IMR-90 (cell line): ENCODE measurements around the gene ITCH. TPM values are rescaled to one million over a fixed set of nuclear protein-coding genes. Genes with fewer than 3 reads are reported as not detected.
A peak's percentile ranks its signal among the peaks of the same experiment; 100 is the strongest.

Experiments
- ATAC-seq: fragments of 200-7000 bp; cut with Tn5 transposase; 2 replicates; pipeline ENCODE4 v1.9.1; 2020; ENCODE audit warnings: low read depth, mild to moderate bottlenecking, moderate library complexity
- BruUV-seq: library from RNA; stranded (reverse); fragments of 400-500 nt; replicated peaks from 2 replicates; lab custom pipeline; 2021; lab: Mats Ljungman, UMichigan
- CTCF ChIA-PET: fragments of 300-600 bp; formaldehyde crosslinking; extraction: SDS; loops from one replicate; lab custom pipeline; 2021; ENCODE audit warnings: antibody characterized with exemption; lab: Yijun Ruan, JAX
- POLR2A ChIA-PET: fragments of 300-600 bp; sonication (Branson Sonifier 250); formaldehyde crosslinking; loops from one replicate; lab custom pipeline; 2022; ENCODE audit warnings: antibody characterized with exemption; ENCODE audit not compliant: unreplicated experiment; lab: Charles Lee
- DNase-seq: peaks from one replicate; pipeline ENCODE4 v3.0.0; 2013
- H2AFZ ChIP-seq: replicated peaks from 2 replicates; pipeline ENCODE3; 2013; ENCODE audit warnings: low read length, mild to moderate bottlenecking; ENCODE audit not compliant: poor library complexity
- H2AK5ac ChIP-seq: 2 replicates; pipeline ENCODE4 v1.6.1; 2013; ENCODE audit warnings: low read depth, low read length, inconsistent platforms
- H2AK9ac ChIP-seq: replicated peaks from 2 replicates; pipeline ENCODE3; 2013; ENCODE audit warnings: mild to moderate bottlenecking, low read depth, low read length, moderate library complexity; ENCODE audit not compliant: poor library complexity
- H2BK120ac ChIP-seq: 2 replicates; pipeline ENCODE4 v1.6.1; 2013; ENCODE audit warnings: low read depth, low read length, inconsistent platforms
- H2BK15ac ChIP-seq: 3 replicates; pipeline ENCODE4 v1.6.1; 2013; ENCODE audit warnings: low read depth, low read length, inconsistent platforms
- H2BK20ac ChIP-seq: 2 replicates; pipeline ENCODE4 v1.6.1; 2013; ENCODE audit warnings: low read depth, mild to moderate bottlenecking, inconsistent platforms, low read length, moderate library complexity
- H2BK5ac ChIP-seq: 2 replicates; pipeline ENCODE4 v1.6.1; 2013; ENCODE audit warnings: mild to moderate bottlenecking, low read depth, low read length, inconsistent platforms; ENCODE audit not compliant: poor library complexity, severe bottlenecking
- H3K14ac ChIP-seq: replicated peaks from 2 replicates; pipeline ENCODE4 v1.6.1; 2013; ENCODE audit warnings: low read depth, low read length, inconsistent platforms
- H3K18ac ChIP-seq: 2 replicates; pipeline ENCODE4 v1.6.1; 2013; ENCODE audit warnings: low read depth, low read length, control low read depth
- H3K23ac ChIP-seq: 2 replicates; pipeline ENCODE4 v1.6.1; 2013; ENCODE audit warnings: low read depth, low read length, inconsistent platforms
- H3K27ac ChIP-seq: 2 replicates; pipeline ENCODE4 v1.5.1; 2013; ENCODE audit warnings: mild to moderate bottlenecking, control low read depth, low read length; ENCODE audit not compliant: insufficient read depth
- H3K27me3 ChIP-seq: 2 replicates; pipeline ENCODE4 v1.6.1; 2013; ENCODE audit warnings: low read length; ENCODE audit not compliant: control insufficient read depth, insufficient read depth
- H3K36me3 ChIP-seq: 2 replicates; pipeline ENCODE4 v1.6.1; 2013; ENCODE audit warnings: low read length, mixed read lengths; ENCODE audit not compliant: control insufficient read depth, insufficient read depth
- H3K4ac ChIP-seq: 2 replicates; pipeline ENCODE4 v1.6.1; 2013; ENCODE audit warnings: low read depth, low read length, inconsistent platforms
- H3K4me1 ChIP-seq: 2 replicates; pipeline ENCODE4 v1.6.1; 2013; ENCODE audit warnings: low read length, mixed read lengths; ENCODE audit not compliant: control insufficient read depth, insufficient read depth
- H3K4me2 ChIP-seq: 2 replicates; pipeline ENCODE4 v1.6.1; 2013; ENCODE audit warnings: low read depth, mild to moderate bottlenecking, control low read depth, low read length, moderate library complexity
- H3K4me3 ChIP-seq: 2 replicates; pipeline ENCODE4 v1.5.1; 2013; ENCODE audit warnings: low read depth, mild to moderate bottlenecking, control low read depth, low read length, moderate library complexity; ENCODE audit not compliant: insufficient read depth
- H3K56ac ChIP-seq: 2 replicates; pipeline ENCODE4 v1.6.1; 2013; ENCODE audit warnings: low read length, inconsistent platforms; ENCODE audit not compliant: insufficient read depth; ENCODE audit errors: extremely low read depth
- H3K79me1 ChIP-seq, 2 experiments: 2 replicates each; pipeline ENCODE4 v1.6.1; 2013; ENCODE audit warnings: low read length in 2 of 2, inconsistent platforms in 1 of 2, low read depth in 1 of 2
- H3K9ac ChIP-seq: 2 replicates; pipeline ENCODE4 v1.6.1; 2013; ENCODE audit warnings: low read depth, low read length, control low read depth
- H3K9me1 ChIP-seq: 2 replicates; pipeline ENCODE4 v1.6.1; 2013; ENCODE audit warnings: low read length, inconsistent platforms; ENCODE audit not compliant: insufficient read depth
- H3K9me3 ChIP-seq: 2 replicates; pipeline ENCODE4 v1.6.1; 2013; ENCODE audit warnings: low read length; ENCODE audit not compliant: control insufficient read depth, insufficient read depth
- H4K20me1 ChIP-seq: 2 replicates; pipeline ENCODE4 v1.6.1; 2013; ENCODE audit warnings: low read length, inconsistent platforms; ENCODE audit not compliant: insufficient read depth
- H4K5ac ChIP-seq: 2 replicates; pipeline ENCODE4 v1.6.1; 2013; ENCODE audit warnings: mild to moderate bottlenecking, low read depth, low read length, control low read depth
- H4K8ac ChIP-seq, 2 experiments: 2 replicates each; pipeline ENCODE4 v1.6.1; 2013; ENCODE audit warnings: low read depth in 2 of 2, low read length in 2 of 2, control low read depth in 1 of 2, inconsistent platforms in 1 of 2
- H4K91ac ChIP-seq: 2 replicates; pipeline ENCODE4 v1.6.1; 2013; ENCODE audit warnings: low read depth, low read length, inconsistent platforms; ENCODE audit not compliant: insufficient read depth
- BHLHE40 ChIP-seq: fragments of 150-350 bp; IDR thresholded peaks from 2 replicates; pipeline ENCODE4 v1.6.1; 2016; ENCODE audit warnings: mild to moderate bottlenecking, low read depth, low read length
- CEBPB ChIP-seq: IDR thresholded peaks from 2 replicates; pipeline ENCODE4 v1.6.1; 2012; ENCODE audit warnings: low read depth, low read length, improper control_type of control experiment
- CTCF ChIP-seq: conservative IDR thresholded peaks from 2 replicates; pipeline ENCODE4 v1.5.1; 2012; ENCODE audit warnings: mild to moderate bottlenecking, low read depth, low read length, improper control_type of control experiment
- FOS ChIP-seq: fragments of 150-350 bp; IDR thresholded peaks from 2 replicates; pipeline ENCODE4 v1.6.1; 2016; ENCODE audit warnings: low read depth, low read length
- MAFK ChIP-seq: IDR thresholded peaks from 2 replicates; pipeline ENCODE4 v1.6.1; 2012; ENCODE audit warnings: low read depth, low read length, improper control_type of control experiment
- MAZ ChIP-seq: IDR thresholded peaks from 2 replicates; pipeline ENCODE4 v1.6.1; 2012; ENCODE audit warnings: low read depth, mild to moderate bottlenecking, low read length, improper control_type of control experiment, moderate library complexity, borderline replicate concordance
- MXI1 ChIP-seq: IDR thresholded peaks from 2 replicates; pipeline ENCODE4 v1.6.1; 2012; ENCODE audit warnings: low read depth, mild to moderate bottlenecking, low read length, moderate library complexity, borderline replicate concordance
- NFE2L2 ChIP-seq: fragments of 150-350 bp; IDR thresholded peaks from 2 replicates; pipeline ENCODE4 v1.6.1; 2016; ENCODE audit warnings: low read depth, mild to moderate bottlenecking, low read length
- POLR2A ChIP-seq: IDR thresholded peaks from 2 replicates; pipeline ENCODE4 v1.6.1; 2012; ENCODE audit warnings: mild to moderate bottlenecking, low read depth, low read length
- RAD21 ChIP-seq: IDR thresholded peaks from 2 replicates; pipeline ENCODE4 v1.6.1; 2012; ENCODE audit warnings: low read length, improper control_type of control experiment
- RCOR1 ChIP-seq: IDR thresholded peaks from 2 replicates; pipeline ENCODE4 v1.6.1; 2012; ENCODE audit warnings: mild to moderate bottlenecking, low read length, improper control_type of control experiment; ENCODE audit not compliant: insufficient replicate concordance
- RFX5 ChIP-seq: IDR thresholded peaks from 2 replicates; pipeline ENCODE4 v1.8.0; 2012; ENCODE audit warnings: low read depth, mild to moderate bottlenecking, low read length, moderate library complexity
- SMC3 ChIP-seq: fragments of 150-350 bp; IDR thresholded peaks from 2 replicates; pipeline ENCODE4 v1.6.1; 2016; ENCODE audit warnings: low read depth, mild to moderate bottlenecking, antibody characterized with exemption, low read length, moderate library complexity
- whole genome bisulfite sequencing, 2 experiments: methylation state at CpG; one replicate each; pipeline versions ENCODE4 v1.1.5 to v1.1.7; 2013; ENCODE audit warnings: missing lambda C conversion rate in 2 of 2; ENCODE audit not compliant: insufficient read length in 1 of 2; ENCODE audit errors: extremely low coverage in 2 of 2; 5-methylcytosine and 5-hydroxymethylcytosine counted together
- dilution Hi-C: fragments of 300-500 bp; cut with HindIII; formaldehyde crosslinking; loops from one replicate; pipeline ENCODE4 v1.14.3; 2018; ENCODE audit warnings: low sequenced_read_pairs; ENCODE audit not compliant: unreplicated experiment
- in situ Hi-C: fragments of 300-500 bp; cut with MboI; formaldehyde crosslinking; loops from 3 replicates; pipeline ENCODE4 v1.14.3; 2019; ENCODE audit warnings: low sequenced_read_pairs, inconsistent platforms, mixed read lengths
- intact Hi-C: fragments of 100-400 bp; cut with micrococcal nuclease; formaldehyde crosslinking; loops from 2 replicates; pipeline ENCODE4 v1.10.0; 2022
- polyA plus RNA-seq, 3 experiments: library from polyadenylated mRNA; depleted of rRNA; stranded (reverse); fragments of >200 nt; gene quantifications; 2 replicates each; pipeline ENCODE4 v1.2.3, GENCODE V29; 2012; ENCODE audit warnings: low replicate concordance in 1 of 3
- total RNA-seq: library from RNA; depleted of rRNA; stranded (reverse); fragments of >200 nt; gene quantifications from 2 replicates; pipeline ENCODE4 v1.2.3, GENCODE V29; 2012
- TF ChIP-seq, protein P1 (sequence below): fragments of 150-350 bp; IDR thresholded peaks from 2 replicates; pipeline ENCODE4 v1.6.1; 2016; ENCODE audit warnings: low read depth, mild to moderate bottlenecking, low read length, moderate library complexity, borderline replicate concordance

Gene ITCH
- total and polyA plus RNA-seq, 2 of the 4 experiments (the other 2 are of a cell fraction), result 12.7 to 94.6 TPM

GRCh38 chr20:34363465-34364222 is 571 bp downstream of the ITCH start (continued):
- no peak for TF ChIP-seq MXI1

- Histone ChIP-seq H2AK9ac (peak overlapping the region; percentile 99), H2BK5ac (peak overlapping the region; percentile 88), H3K4me1 (peaks cover 8% of the 10 kb centered on the region; the same call in 1 of the 2 replicates), H2BK120ac (peak overlapping the region; percentile 54; the same call in 1 of the 2 replicates), H3K4ac (peak overlapping the region; percentile 88), H4K8ac (peak overlapping the region; percentile 91 to 96; a peak in 3 of 4 replicates), H3K18ac (peak overlapping the region; percentile 75; the same call in 1 of the 2 replicates), H3K79me1 (peaks cover 6 to 52% of the 10 kb centered on the region in 2 experiments), H3K36me3 (peaks cover 2% of the 10 kb centered on the region; the same call in 1 of the 2 replicates), H2AK5ac (peak overlapping the region; percentile 68), H2BK20ac (no peak overlapping the region), H3K9me1 (peaks cover 9% of the 10 kb centered on the region), H3K9me3 (no peaks in the 10 kb centered on the region), H4K91ac (peak overlapping the region; percentile 38), H3K14ac (peak overlapping the region; percentile 98), H4K5ac (peak overlapping the region; percentile 76; the same call in 1 of the 2 replicates), H3K4me2 (peak overlapping the region; percentile 91), H3K27me3 (no peaks in the 10 kb centered on the region), H3K56ac (peak overlapping the region; percentile 94), H4K20me1 (peaks cover 59% of the 10 kb centered on the region), H2AFZ (no peak overlapping the region), H3K27ac (peak overlapping the region; percentile 100), H3K4me3 (peak overlapping the region; percentile 97), H2BK15ac (no peak overlapping the region), H3K9ac (peak overlapping the region; percentile 99), H3K23ac (peak overlapping the region; percentile 97)
- WGBS, 2 experiments, result 83% methylated on average over 1 of the region's 4 CpGs; no CpG with 5 or more reads in 1 of the 2 experiments
- BruUV-seq, result no TSS peak
- POLR2A ChIA-PET, result no interaction called here
- no peak for ATAC-seq
- dilution Hi-C loops, result no loop called here
- in situ Hi-C loops, result no loop called here
- intact Hi-C loops, result loop anchor here (5.0 kb wide), 1 partner anchor 52 kb away; no protein-coding TSS in a partner anchor
- CTCF ChIA-PET, result interaction anchor here (1.0 to 1.8 kb wide), 2 partner anchors 51 to 53 kb away, joined by 3 to 6 read pairs; no protein-coding TSS in a partner anchor
- DNase-seq, result no peak
- TF ChIP-seq BHLHE40 (no peak), RAD21 (no peak), RCOR1 (no peak), MAZ (no peak), CEBPB (no peak), MXI1 (no peak), FOS (no peak), NFE2L2 (no peak), RFX5 (no peak), MAFK (no peak), POLR2A (no peak), CTCF (no peak), SMC3 (no peak)
- TF ChIP-seq, protein P1, sequence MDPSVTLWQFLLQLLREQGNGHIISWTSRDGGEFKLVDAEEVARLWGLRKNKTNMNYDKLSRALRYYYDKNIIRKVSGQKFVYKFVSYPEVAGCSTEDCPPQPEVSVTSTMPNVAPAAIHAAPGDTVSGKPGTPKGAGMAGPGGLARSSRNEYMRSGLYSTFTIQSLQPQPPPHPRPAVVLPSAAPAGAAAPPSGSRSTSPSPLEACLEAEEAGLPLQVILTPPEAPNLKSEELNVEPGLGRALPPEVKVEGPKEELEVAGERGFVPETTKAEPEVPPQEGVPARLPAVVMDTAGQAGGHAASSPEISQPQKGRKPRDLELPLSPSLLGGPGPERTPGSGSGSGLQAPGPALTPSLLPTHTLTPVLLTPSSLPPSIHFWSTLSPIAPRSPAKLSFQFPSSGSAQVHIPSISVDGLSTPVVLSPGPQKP, result no peak
Observed at GRCh38 chr20:34364223-34364506, 1.1 kb downstream of the ITCH start.
